Endometrium (tissue), 2 donors: Measurements from ENCODE around the gene ALAD.
"Not testable (repeated sequence)": the region's sequence is repeated elsewhere in the genome, so short reads cannot be mapped to it uniquely, and the experiment has no call there.

Source experiments
- FAIRE-seq: peaks from 2 replicates; lab custom pipeline; 2012; peaks lifted over from hg19 to GRCh38; lab: Jason Lieb, UNC
- donor health status: control.
- donor health status: control.

ALAD gene

GRCh38 chr9:113373256-113373655, 27.8 kb downstream of the ALAD start:
- FAIRE-seq, result no peak

DNA sequence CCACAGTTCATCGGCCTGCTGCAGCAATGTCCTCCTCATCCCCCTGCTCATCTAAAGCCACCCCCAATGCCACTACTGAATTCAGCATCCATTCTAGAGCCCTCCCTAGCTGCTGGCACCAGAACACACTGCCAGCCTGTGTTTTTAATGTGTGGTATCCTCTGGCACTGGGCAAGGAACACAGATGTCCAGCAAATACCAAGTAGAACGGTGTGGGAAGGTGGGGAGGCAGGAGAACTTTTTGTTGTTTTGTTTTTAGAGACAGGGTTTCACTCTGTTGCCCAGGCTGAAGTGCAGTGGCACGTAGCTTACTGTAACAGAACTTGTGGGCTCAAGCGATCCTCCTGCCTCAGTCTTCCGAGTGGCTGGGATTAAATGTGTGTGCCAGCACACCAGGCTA, 29.0 kb downstream of the ALAD start:
- no peak for FAIRE-seq

- FAIRE-seq, result no peak
These were observed 30.2 kb downstream of the ALAD start for GRCh38 chr9:113370806-113371325.

DNA sequence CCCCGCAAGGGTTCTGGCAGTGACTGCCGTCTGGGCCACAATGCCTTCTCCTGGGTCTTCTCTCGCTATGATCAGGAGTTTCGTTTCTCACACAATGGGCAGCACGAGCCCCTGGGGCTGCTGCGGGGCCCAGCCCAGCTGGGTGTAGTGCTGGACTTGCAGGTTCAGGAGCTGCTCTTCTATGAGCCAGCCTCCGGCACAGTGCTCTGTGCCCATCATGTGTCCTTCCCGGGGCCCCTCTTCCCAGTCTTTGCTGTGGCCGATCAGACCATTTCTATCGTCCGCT, 31.3 kb downstream of the ALAD start:
- FAIRE-seq, result no peak

GRCh38 chr9:113368982-113369854, 31.9 kb downstream of the ALAD start:
- no peak for FAIRE-seq

DNA sequence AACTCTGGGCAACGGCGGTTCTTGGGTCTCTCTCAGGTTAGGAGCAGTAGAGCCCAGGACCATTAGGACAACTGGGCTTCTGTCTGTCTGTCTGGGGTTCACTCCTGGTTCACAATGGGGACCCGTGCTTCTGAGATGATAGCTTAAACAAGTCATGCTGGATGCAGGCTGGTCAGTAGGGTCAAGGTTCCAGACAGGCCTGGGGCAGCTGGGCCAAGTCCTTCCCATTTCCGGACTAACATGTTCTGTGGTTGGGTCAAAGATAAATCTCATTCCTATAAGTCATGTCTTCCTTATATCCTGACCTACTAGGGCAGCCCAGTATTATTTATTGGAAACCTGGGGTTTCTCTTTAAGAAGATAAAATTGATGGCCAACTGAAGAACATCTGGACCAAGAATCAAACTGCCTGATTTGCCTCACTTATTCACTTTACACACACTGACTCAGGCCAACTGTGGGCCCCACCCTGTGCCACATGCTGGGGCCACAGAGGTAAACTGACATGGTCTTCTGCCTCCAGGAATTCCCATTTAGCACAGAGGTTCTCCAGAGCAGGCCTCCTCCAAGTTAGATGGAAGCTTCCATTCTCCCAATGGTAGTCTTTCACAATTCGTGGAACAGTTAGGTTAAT, 32.6 kb downstream of the ALAD start:
- FAIRE-seq, result no peak

- FAIRE-seq, result not testable (repeated sequence)
These were observed 35.4 kb downstream of the ALAD start for GRCh38 chr9:113365652-113366051.

- FAIRE-seq, result no peak
These were observed 36.1 kb downstream of the ALAD start for GRCh38 chr9:113364951-113365350.

GRCh38 chr9:113363336-113363735, 37.7 kb downstream of the ALAD start:
- no peak for FAIRE-seq

DNA sequence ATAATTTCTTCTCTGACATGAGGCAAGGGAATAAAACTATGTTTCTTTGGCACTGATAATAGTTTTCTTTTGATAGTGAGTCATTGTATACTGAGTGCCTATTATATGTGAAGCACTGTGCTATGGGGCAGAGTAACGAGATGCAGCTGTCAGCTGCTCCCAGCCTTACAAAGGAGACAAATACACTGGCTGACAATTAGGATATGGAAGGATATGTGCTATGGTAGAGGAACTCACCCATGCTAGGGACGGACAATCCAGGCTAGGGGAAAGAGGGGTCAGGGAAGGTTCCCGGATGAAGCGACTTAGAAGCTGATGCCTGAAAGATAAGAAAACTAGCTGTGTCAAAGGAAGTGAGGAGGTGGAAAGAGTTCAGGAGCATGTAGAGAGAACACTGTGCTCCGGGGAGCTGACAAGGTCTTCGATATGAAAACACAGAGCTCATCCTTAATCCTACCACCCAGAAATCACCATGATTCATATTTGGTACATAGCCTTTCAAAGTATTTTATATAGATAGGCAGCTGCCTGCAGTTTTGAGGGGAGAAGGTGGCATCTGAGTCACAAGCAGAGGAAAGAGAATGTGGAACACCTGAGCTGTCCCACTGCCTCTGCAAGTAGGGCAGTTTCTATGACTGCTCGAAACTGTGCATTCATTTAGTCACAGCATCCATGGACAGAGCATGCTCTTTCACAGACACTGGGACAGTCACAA, 39.6 kb downstream of the ALAD start:
- FAIRE-seq, result no peak

DNA sequence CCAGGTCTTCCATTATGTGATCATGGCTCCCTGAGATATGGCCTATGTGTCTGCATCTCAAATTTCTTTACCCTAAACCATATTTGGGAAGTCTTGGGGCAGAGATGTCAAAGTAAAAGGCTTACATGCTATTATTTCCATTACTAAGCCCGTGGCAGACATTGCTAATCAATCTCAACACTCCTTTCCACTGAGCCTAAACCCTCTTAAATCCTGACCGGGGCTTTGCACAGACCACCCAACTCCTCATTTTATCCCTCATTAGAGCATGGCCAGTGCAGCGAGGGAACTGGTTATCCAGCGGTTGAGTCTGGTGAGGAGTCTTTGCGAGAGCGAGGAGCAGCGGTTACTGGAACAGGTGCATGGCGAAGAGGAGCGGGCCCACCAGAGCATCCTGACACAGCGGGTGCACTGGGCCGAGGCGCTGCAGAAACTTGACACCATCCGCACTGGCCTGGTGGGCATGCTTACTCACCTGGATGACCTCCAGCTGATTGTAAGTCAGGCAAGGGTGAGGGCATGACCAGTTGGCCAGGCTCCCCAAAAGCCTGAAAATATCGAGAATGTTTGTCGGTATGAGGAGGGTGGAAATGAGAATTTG, 40.7 kb downstream of the ALAD start:
- FAIRE-seq, result no peak

DNA sequence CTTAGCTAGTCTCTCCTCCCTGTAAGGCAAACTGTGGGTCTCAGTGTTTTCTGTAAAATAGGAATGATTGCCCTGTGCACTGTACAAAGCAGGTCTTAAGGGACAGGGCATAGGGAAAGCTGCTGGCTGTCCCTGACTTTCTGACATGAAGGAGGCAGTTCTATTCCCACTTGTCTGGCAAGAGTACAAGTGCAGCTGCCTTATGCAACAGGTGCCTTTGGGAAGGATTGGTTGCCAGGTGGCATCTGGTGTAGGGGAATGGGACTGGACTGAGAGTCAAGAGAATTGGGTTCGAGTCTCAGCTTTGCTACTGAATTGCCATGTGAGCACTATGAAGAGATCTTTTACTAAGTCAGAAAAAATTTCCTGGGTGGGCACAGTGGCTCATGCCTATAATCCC, 41.7 kb downstream of the ALAD start:
- no peak for FAIRE-seq

DNA sequence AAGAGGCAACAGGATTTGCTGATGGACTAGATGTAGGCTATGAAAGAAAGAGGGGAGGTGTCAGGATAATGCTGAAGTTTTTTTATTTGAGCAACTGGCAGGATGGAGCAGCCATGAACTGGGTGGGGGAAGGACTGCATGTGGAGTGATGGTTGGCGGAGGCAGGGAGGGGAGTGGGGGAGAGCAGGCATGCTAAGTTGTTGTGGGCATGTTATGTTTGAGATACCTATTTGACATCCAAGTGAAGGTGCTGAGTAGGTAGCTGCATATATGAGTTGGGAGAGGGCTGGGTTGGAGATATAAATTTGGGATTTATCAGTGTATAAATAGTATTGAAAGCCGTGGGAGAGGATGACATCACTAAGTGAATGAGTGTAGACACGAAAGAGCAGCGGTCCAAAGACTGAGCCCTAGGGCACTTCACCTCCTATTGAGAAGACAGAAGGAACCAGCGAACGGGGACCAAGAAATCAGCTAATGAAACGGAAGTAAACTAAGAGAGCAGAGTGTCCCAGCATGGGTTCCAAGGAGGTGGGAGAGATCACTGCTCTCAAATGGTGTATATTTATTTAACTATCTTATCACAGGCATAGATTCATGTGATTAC, 44.3 kb downstream of the ALAD start:
- no peak for FAIRE-seq

DNA sequence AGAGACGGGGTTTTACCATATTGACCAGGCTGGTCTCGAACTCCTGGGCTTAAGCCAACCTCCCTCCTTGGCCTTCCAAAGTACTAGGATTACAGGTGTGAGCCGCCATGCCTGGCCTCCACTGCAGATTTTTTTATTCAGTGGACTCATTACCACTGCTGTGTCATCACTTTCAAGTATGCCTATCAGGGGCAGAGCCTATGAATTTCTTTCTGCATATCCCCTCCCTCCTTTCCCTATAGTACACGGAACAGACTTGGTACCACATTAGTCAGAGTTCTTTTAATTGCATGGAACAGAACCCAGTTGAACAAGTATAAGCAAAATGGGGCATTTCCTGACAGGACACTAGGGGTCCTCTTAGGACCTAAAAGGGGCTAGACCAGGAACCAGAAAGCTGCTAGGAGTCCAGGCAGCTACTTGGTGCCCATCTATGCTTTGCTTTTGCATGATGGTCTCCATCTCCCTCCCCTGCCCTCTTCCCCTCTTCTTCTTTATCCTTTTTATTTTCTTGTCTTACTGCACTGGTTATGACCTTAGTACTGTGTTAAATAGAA, 46.0 kb downstream of the ALAD start:
- no peak for FAIRE-seq

DNA sequence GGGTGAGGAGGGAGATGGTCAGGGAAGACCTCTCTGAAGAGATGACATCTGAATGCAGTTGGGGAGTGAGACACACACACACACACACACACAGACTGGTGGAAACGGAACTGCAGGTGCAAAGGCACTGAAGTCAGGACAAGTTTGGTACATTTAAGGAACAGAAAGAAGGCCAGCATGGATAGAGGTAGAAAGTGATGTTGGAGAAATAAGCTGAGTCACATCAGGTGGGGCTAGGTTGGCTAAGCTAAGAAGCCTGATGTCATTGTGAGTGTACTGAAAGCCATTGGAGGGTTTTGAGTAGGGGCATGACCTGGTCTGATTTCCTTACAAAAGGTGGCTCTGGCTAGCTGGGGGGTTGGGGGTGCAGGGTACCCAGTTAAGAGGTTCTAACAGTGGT, 48.7 kb downstream of the ALAD start:
- FAIRE-seq, result no peak

GRCh38 chr9:113352006-113352405, 49.1 kb downstream of the ALAD start:
- no peak for FAIRE-seq

- no peak for FAIRE-seq
These were observed 50.1 kb downstream of the ALAD start for GRCh38 chr9:113350937-113351336.

GRCh38 chr9:113350107-113350661, 50.9 kb downstream of the ALAD start:
- no peak for FAIRE-seq

GRCh38 chr9:113349445-113350094, 51.5 kb downstream of the ALAD start, which contains the start of gene BSPRY:
TSS of gene BSPRY (plus strand) at chr9:113349541. CDS start at chr9:113349580, 39 bp downstream.
- no peak for FAIRE-seq

DNA sequence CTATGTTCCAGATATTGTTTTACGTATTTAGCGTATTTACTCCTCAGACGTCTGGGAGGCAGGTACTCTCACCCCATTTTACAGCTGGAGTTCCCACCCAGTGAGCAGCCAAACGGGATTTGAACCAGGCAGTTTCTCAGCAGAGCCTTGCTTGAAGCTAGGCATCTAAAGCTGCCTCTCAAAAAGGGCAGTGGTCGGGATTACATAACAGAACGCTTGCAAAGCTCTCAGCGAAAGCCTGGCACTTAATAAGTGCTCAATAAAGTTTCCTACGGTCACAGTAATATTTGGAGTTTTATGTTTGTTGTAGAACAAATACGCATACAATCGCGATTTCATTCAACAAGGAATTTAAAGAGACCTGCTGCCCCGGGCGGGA, 52.0 kb downstream of the ALAD start:
- no peak for FAIRE-seq

DNA sequence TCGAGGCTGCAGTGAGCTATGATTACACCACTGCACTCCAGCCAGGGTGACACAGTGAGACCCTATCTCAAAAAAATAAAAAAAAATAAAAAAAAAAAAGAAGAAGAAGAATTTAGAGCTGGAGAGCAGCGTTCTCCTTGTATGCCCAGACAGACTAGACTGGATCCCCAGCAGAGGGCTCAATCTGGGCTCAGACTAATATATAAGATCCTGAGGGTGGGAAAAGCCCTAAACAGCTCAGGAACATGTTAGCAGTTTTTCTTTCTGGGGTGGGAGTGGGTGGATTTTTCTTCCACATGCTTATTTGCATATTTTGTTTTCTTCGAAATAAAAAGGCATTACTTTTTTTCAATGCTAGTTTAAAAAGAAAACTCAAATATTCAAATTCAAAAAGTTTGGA, 52.6 kb downstream of the ALAD start:
- no peak for FAIRE-seq
